Spleen (tissue), 11 donors: Measurements from ENCODE around the gene PSME3IP1. TPM values are rescaled to one million over a fixed set of nuclear protein-coding genes. Genes with fewer than 3 reads are reported as not detected.
A peak's percentile ranks its signal among the peaks of the same experiment; 100 is the strongest.

Source experiments
- DNase-seq: peaks from one replicate; pipeline ENCODE4 v3.0.0-alpha.2; 2020
- H3K27ac ChIP-seq, 8 donors: fragments of 200-600 bp; sonication (generic) in 7 of 8; 1 replicate in 4 of 8; 2 replicates in 4 of 8; pipeline versions ENCODE4 v1.5.0 to v1.8.0; 2016 to 2021; ENCODE audit warnings: inconsistent platforms in 4 of 8, mild to moderate bottlenecking in 4 of 8, moderate library complexity in 1 of 8
- H3K27me3 ChIP-seq, 7 donors: fragments of 200-600 bp; sonication (generic) in 6 of 7; replicated peaks in 1 of 7; 1 replicate in 4 of 7; 2 replicates in 3 of 7; pipeline versions ENCODE4 v1.5.0 to v1.8.0; 2016 to 2021; ENCODE audit warnings: inconsistent platforms in 3 of 7, mild to moderate bottlenecking in 1 of 7
- H3K36me3 ChIP-seq, 6 donors: fragments of 200-600 bp; sonication (generic) in 5 of 6; 1 replicate in 4 of 6; 2 replicates in 2 of 6; pipeline versions ENCODE4 v1.5.0 to v1.8.0; 2016 to 2021; ENCODE audit warnings: inconsistent platforms in 2 of 6
- H3K4me1 ChIP-seq, 6 donors: fragments of 200-600 bp; sonication (generic) in 5 of 6; 1 replicate in 3 of 6; 2 replicates in 3 of 6; pipeline versions ENCODE4 v1.5.0 to v1.8.0; 2016 to 2021; ENCODE audit warnings: inconsistent platforms in 3 of 6
- H3K4me3 ChIP-seq, 8 donors: fragments of 200-600 bp; sonication (generic) in 7 of 8; 1 replicate in 4 of 8; 2 replicates in 4 of 8; pipeline versions ENCODE4 v1.5.0 to v1.8.0; 2016 to 2021; ENCODE audit warnings: inconsistent platforms in 4 of 8, mild to moderate bottlenecking in 4 of 8, moderate library complexity in 2 of 8
- H3K9me3 ChIP-seq, 8 donors: fragments of 200-600 bp; sonication (generic) in 7 of 8; 1 replicate in 4 of 8; 2 replicates in 4 of 8; pipeline versions ENCODE4 v1.5.0 to v1.8.0; 2016 to 2021; ENCODE audit warnings: inconsistent platforms in 4 of 8
- CTCF ChIP-seq, 11 experiments: fragments of 200-600 bp in 7 of 11; fragments of 450-650 bp in 4 of 11; sonication (generic) in 4 of 11; IDR thresholded peaks in 8 of 11; conservative IDR thresholded peaks in 3 of 11; 1 replicate in 7 of 11; 2 replicates in 4 of 11; pipeline versions ENCODE4 v1.4.0 to v1.8.0; 2016 to 2021; ENCODE audit warnings: antibody characterized with exemption in 11 of 11, inconsistent platforms in 4 of 11, mild to moderate bottlenecking in 1 of 11
- POLR2A ChIP-seq, 3 donors: fragments of 450-650 bp; IDR thresholded peaks; one replicate each; pipeline ENCODE4 v1.5.1; 2017; ENCODE audit warnings: antibody characterized with exemption in 3 of 3, mild to moderate bottlenecking in 1 of 3
- POLR2AphosphoS5 ChIP-seq, 3 donors: sonication (generic); formaldehyde crosslinking; IDR thresholded peaks; one replicate each; pipeline ENCODE4 v1.5.1; 2017; ENCODE audit warnings: antibody characterized with exemption in 3 of 3
- WGBS, 5 donors: extraction: QIAGEN DNeasy Blood & Tissue Kit in 3 of 5; methylation state at CpG; one replicate each; pipeline versions ENCODE4 v1.1.5 to v1.1.7; 2013 to 2018; 5-methylcytosine and 5-hydroxymethylcytosine counted together
- intact Hi-C: fragments of 100-400 bp; cut with DNase I; formaldehyde crosslinking; loops from one replicate; pipeline ENCODE4 v1.15.0; 2023; ENCODE audit warnings: low total_unique reads
- polyA plus RNA-seq, 3 donors: library from polyadenylated mRNA; stranded (reverse); fragments of 200-250 nt; gene quantifications; one replicate each; pipeline ENCODE4 v1.2.1, GENCODE V29; 2013
- total RNA-seq, 7 donors: library from RNA; depleted of rRNA in 3 of 7; stranded (reverse); fragments of >200 nt in 3 of 7; fragmentation: NEBNext Ultra II Directional in 4 of 7; extraction: Animal tissue kit (Norgen Biotek cat#: 25700) in 4 of 7; gene quantifications; one replicate each; pipeline versions ENCODE4 v1.1.0 to v1.2.1, GENCODE V29; 2016 to 2021
- donor health status: healthy with polysubstance abuse.
- donor health status: DM: no; HTN: no; CAD: no; lungs with moderate emphysema.
- donor health status: DM: no; HTN: no; CAD: no.
- donor health status: Bipolar disorder and iron deficiency.
- donor health status: healthy.
- donor health status: DM: no; HTN: no; CAD: no.
- donor health status: DM: yes; HTN: yes; CAD: no.

PSME3IP1 gene
- total and polyA plus RNA-seq, 10 donors = 64.6 to 128 (median 96.0) TPM

GRCh38 chr16:57234707-57235092, 48.9 kb upstream of the PSME3IP1 start:
- H3K4me3 ChIP-seq = no peak overlapping the region
- H3K36me3 ChIP-seq = peaks cover 0 to 100% (median 62%) of the 10 kb centered on the region in 6 donors
- no peaks in the 10 kb centered on the region for H3K9me3 ChIP-seq
- H3K27ac ChIP-seq = peak overlapping the region in 5 of 8 donors; percentile 15 to 79 (median 51)
- TF ChIP-seq POLR2AphosphoS5 (IDR thresholded peaks at IDR 0.05) = no peak
- no peak for TF ChIP-seq CTCF (IDR thresholded peaks at IDR 0.05 in 8 of 11, conservative IDR thresholded peaks at IDR 0.05 in 3 of 11)
- no peak for TF ChIP-seq POLR2A (IDR thresholded peaks at IDR 0.05)
- intact Hi-C loops = no loop called here
- peaks cover 0 to 18% (median 2%) of the 10 kb centered on the region in 6 donors for H3K4me1 ChIP-seq
- no peak for DNase-seq
- H3K27me3 ChIP-seq = no peaks in the 10 kb centered on the region

- Histone ChIP-seq H3K27me3 (no peaks in the 10 kb centered on the region), H3K9me3 (no peaks in the 10 kb centered on the region), H3K27ac (peak overlapping the region in 2 of 8 donors; percentile 54 to 79), H3K4me3 (no peak overlapping the region), H3K36me3 (peaks cover 0 to 100% (median 65%) of the 10 kb centered on the region in 6 donors), H3K4me1 (peaks cover 0 to 18% (median 2%) of the 10 kb centered on the region in 6 donors)
- intact Hi-C loops = no loop called here
- WGBS, 5 donors = 91 to 95% (median 94%) methylated on average over 9 of the region's 9 CpGs
- TF ChIP-seq POLR2AphosphoS5 (IDR thresholded peaks at IDR 0.05) (no peak), CTCF (IDR thresholded peaks at IDR 0.05 in 8 of 11, conservative IDR thresholded peaks at IDR 0.05 in 3 of 11) (no peak), POLR2A (IDR thresholded peaks at IDR 0.05) (no peak)
- no peak for DNase-seq
Observed at GRCh38 chr16:57233944-57234706, 48.3 kb upstream of the PSME3IP1 start.

GRCh38 chr16:57231821-57232350, 46.0 kb upstream of the PSME3IP1 start:
- intact Hi-C loops = no loop called here
- Histone ChIP-seq H3K4me1 (peaks cover 0 to 18% (median 2%) of the 10 kb centered on the region in 6 donors), H3K4me3 (no peak overlapping the region), H3K27me3 (no peaks in the 10 kb centered on the region), H3K9me3 (no peaks in the 10 kb centered on the region), H3K36me3 (peaks cover 0 to 100% (median 73%) of the 10 kb centered on the region in 6 donors), H3K27ac (no peak overlapping the region)
- no peak for DNase-seq
- no peak for TF ChIP-seq POLR2AphosphoS5 (IDR thresholded peaks at IDR 0.05)
- TF ChIP-seq POLR2A (IDR thresholded peaks at IDR 0.05) = no peak
- no peak for TF ChIP-seq CTCF (IDR thresholded peaks at IDR 0.05 in 8 of 11, conservative IDR thresholded peaks at IDR 0.05 in 3 of 11)
- WGBS, 5 donors = 94 to 97% (median 95%) methylated on average over 3 of the region's 3 CpGs

- TF ChIP-seq POLR2A (IDR thresholded peaks at IDR 0.05) = no peak
- no peak for TF ChIP-seq CTCF (IDR thresholded peaks at IDR 0.05 in 8 of 11, conservative IDR thresholded peaks at IDR 0.05 in 3 of 11)
- no peak for TF ChIP-seq POLR2AphosphoS5 (IDR thresholded peaks at IDR 0.05)
- Histone ChIP-seq H3K4me3 (no peak overlapping the region), H3K27ac (no peak overlapping the region), H3K27me3 (no peaks in the 10 kb centered on the region), H3K4me1 (no peaks in the 10 kb centered on the region), H3K9me3 (no peaks in the 10 kb centered on the region), H3K36me3 (peaks cover 0 to 100% (median 88%) of the 10 kb centered on the region in 6 donors)
- intact Hi-C loops = no loop called here
- DNase-seq = no peak
- WGBS, 5 donors = 92 to 100% (median 96%) methylated on average over 1 of the region's 1 CpG
Observed at GRCh38 chr16:57229079-57229478, 43.2 kb upstream of the PSME3IP1 start.
